ENCODE results near the gene TLDC2.
"Not testable (repeated sequence)": the region's sequence is repeated elsewhere in the genome, so short reads cannot be mapped to it uniquely, and the experiment has no call there.

TLDC2 gene

GRCh38 chr20:36871640-36872570 is 4.0 kb upstream of the TLDC2 start:
- Histone ChIP-seq H3K36me3 (ENCODE audit: control insufficient read depth, insufficient read depth, low read length) (no peaks in the 10 kb centered on the region), H3K4me1 (ENCODE audit: control insufficient read depth, insufficient read depth, low read length) (no peaks in the 10 kb centered on the region), H3K4me3 (ENCODE audit: insufficient read depth, low read depth, low read length) (no peak overlapping the region), H3K9me3 (ENCODE audit: control insufficient read depth, low read length) (no peaks in the 10 kb centered on the region), H3K27me3 (ENCODE audit: control insufficient read depth, insufficient read depth, low read length, poor library complexity, severe bottlenecking) (no peaks in the 10 kb centered on the region), H3K27ac (ENCODE audit: insufficient read depth, low read depth, low read length, poor library complexity, severe bottlenecking) (no peak overlapping the region)
- WGBS, 2 experiments, result 81% methylated on average over 15 to 16 of the region's 16 CpGs

GRCh38 chr20:36872852-36873251 is 3.1 kb upstream of the TLDC2 start:
- H3K27ac ChIP-seq (ENCODE audit: insufficient read depth, low read depth, low read length, poor library complexity, severe bottlenecking), result no peak overlapping the region
- H3K36me3 ChIP-seq (ENCODE audit: control insufficient read depth, insufficient read depth, low read length), result no peaks in the 10 kb centered on the region
- H3K4me1 ChIP-seq (ENCODE audit: control insufficient read depth, insufficient read depth, low read length), result no peaks in the 10 kb centered on the region
- WGBS, 2 experiments, result 91 to 92% methylated on average over 5 of the region's 5 CpGs
- no peak overlapping the region for H3K4me3 ChIP-seq (ENCODE audit: insufficient read depth, low read depth, low read length)
- H3K9me3 ChIP-seq (ENCODE audit: control insufficient read depth, low read length), result no peaks in the 10 kb centered on the region
- H3K27me3 ChIP-seq (ENCODE audit: control insufficient read depth, insufficient read depth, low read length, poor library complexity, severe bottlenecking), result no peaks in the 10 kb centered on the region

GRCh38 chr20:36873498-36874189 is 2.3 kb upstream of the TLDC2 start:
- H3K36me3 ChIP-seq (ENCODE audit: control insufficient read depth, insufficient read depth, low read length), result no peaks in the 10 kb centered on the region
- H3K4me1 ChIP-seq (ENCODE audit: control insufficient read depth, insufficient read depth, low read length), result no peaks in the 10 kb centered on the region
- no peak overlapping the region for H3K4me3 ChIP-seq (ENCODE audit: insufficient read depth, low read depth, low read length)
- H3K9me3 ChIP-seq (ENCODE audit: control insufficient read depth, low read length), result no peaks in the 10 kb centered on the region
- 93 to 95% methylated on average over 13 of the region's 13 CpGs for WGBS, 2 experiments
- no peak overlapping the region for H3K27ac ChIP-seq (ENCODE audit: insufficient read depth, low read depth, low read length, poor library complexity, severe bottlenecking)
- H3K27me3 ChIP-seq (ENCODE audit: control insufficient read depth, insufficient read depth, low read length, poor library complexity, severe bottlenecking), result no peaks in the 10 kb centered on the region

- H3K4me3 ChIP-seq (ENCODE audit: insufficient read depth, low read depth, low read length); H3K27me3 ChIP-seq (ENCODE audit: control insufficient read depth, insufficient read depth, low read length, poor library complexity, severe bottlenecking); H3K36me3 ChIP-seq (ENCODE audit: control insufficient read depth, insufficient read depth, low read length); H3K27ac ChIP-seq (ENCODE audit: insufficient read depth, low read depth, low read length, poor library complexity, severe bottlenecking); H3K4me1 ChIP-seq (ENCODE audit: control insufficient read depth, insufficient read depth, low read length); H3K9me3 ChIP-seq (ENCODE audit: control insufficient read depth, low read length): not testable (repeated sequence)
- 86 to 94% methylated on average over 4 to 5 of the region's 5 CpGs for WGBS, 2 experiments
These were observed 845 bp upstream of the TLDC2 start for GRCh38 chr20:36875093-36875492.

GRCh38 chr20:36876473-36876833 is 515 bp downstream of the TLDC2 start:
- Histone ChIP-seq H3K9me3 (ENCODE audit: control insufficient read depth, low read length) (no peaks in the 10 kb centered on the region), H3K27ac (ENCODE audit: insufficient read depth, low read depth, low read length, poor library complexity, severe bottlenecking) (no peak overlapping the region), H3K27me3 (ENCODE audit: control insufficient read depth, insufficient read depth, low read length, poor library complexity, severe bottlenecking) (no peaks in the 10 kb centered on the region), H3K36me3 (ENCODE audit: control insufficient read depth, insufficient read depth, low read length) (no peaks in the 10 kb centered on the region), H3K4me3 (ENCODE audit: insufficient read depth, low read depth, low read length) (no peak overlapping the region), H3K4me1 (ENCODE audit: control insufficient read depth, insufficient read depth, low read length) (no peaks in the 10 kb centered on the region)
- WGBS, 2 experiments, result 89 to 91% methylated on average over 3 of the region's 3 CpGs

- Histone ChIP-seq H3K27me3 (ENCODE audit: control insufficient read depth, insufficient read depth, low read length, poor library complexity, severe bottlenecking) (no peaks in the 10 kb centered on the region), H3K27ac (ENCODE audit: insufficient read depth, low read depth, low read length, poor library complexity, severe bottlenecking) (no peak overlapping the region), H3K36me3 (ENCODE audit: control insufficient read depth, insufficient read depth, low read length) (no peaks in the 10 kb centered on the region), H3K4me1 (ENCODE audit: control insufficient read depth, insufficient read depth, low read length) (no peaks in the 10 kb centered on the region), H3K9me3 (ENCODE audit: control insufficient read depth, low read length) (no peaks in the 10 kb centered on the region), H3K4me3 (ENCODE audit: insufficient read depth, low read depth, low read length) (no peak overlapping the region)
- 83 to 85% methylated on average over 10 of the region's 10 CpGs for WGBS, 2 experiments
These were observed 3.0 kb downstream of the TLDC2 start for GRCh38 chr20:36878941-36879340.

- Histone ChIP-seq H3K27me3 (ENCODE audit: control insufficient read depth, insufficient read depth, low read length, poor library complexity, severe bottlenecking) (no peaks in the 10 kb centered on the region), H3K27ac (ENCODE audit: insufficient read depth, low read depth, low read length, poor library complexity, severe bottlenecking) (no peak overlapping the region), H3K4me3 (ENCODE audit: insufficient read depth, low read depth, low read length) (no peak overlapping the region), H3K36me3 (ENCODE audit: control insufficient read depth, insufficient read depth, low read length) (no peaks in the 10 kb centered on the region), H3K4me1 (ENCODE audit: control insufficient read depth, insufficient read depth, low read length) (no peaks in the 10 kb centered on the region), H3K9me3 (ENCODE audit: control insufficient read depth, low read length) (no peaks in the 10 kb centered on the region)
- 90 to 92% methylated on average over 11 of the region's 11 CpGs for WGBS, 2 experiments
These were observed 4.9 kb downstream of the TLDC2 start for GRCh38 chr20:36880741-36881250.

GRCh38 chr20:36881331-36881730 is 5.4 kb downstream of the TLDC2 start:
- no peak overlapping the region for H3K27ac ChIP-seq (ENCODE audit: insufficient read depth, low read depth, low read length, poor library complexity, severe bottlenecking)
- no peaks in the 10 kb centered on the region for H3K36me3 ChIP-seq (ENCODE audit: control insufficient read depth, insufficient read depth, low read length)
- no peaks in the 10 kb centered on the region for H3K4me1 ChIP-seq (ENCODE audit: control insufficient read depth, insufficient read depth, low read length)
- no peaks in the 10 kb centered on the region for H3K9me3 ChIP-seq (ENCODE audit: control insufficient read depth, low read length)
- WGBS, 2 experiments, result 91 to 94% methylated on average over 16 of the region's 16 CpGs
- H3K4me3 ChIP-seq (ENCODE audit: insufficient read depth, low read depth, low read length), result no peak overlapping the region
- no peaks in the 10 kb centered on the region for H3K27me3 ChIP-seq (ENCODE audit: control insufficient read depth, insufficient read depth, low read length, poor library complexity, severe bottlenecking)

- no peaks in the 10 kb centered on the region for H3K9me3 ChIP-seq (ENCODE audit: control insufficient read depth, low read length)
- H3K27ac ChIP-seq (ENCODE audit: insufficient read depth, low read depth, low read length, poor library complexity, severe bottlenecking), result no peak overlapping the region
- H3K36me3 ChIP-seq (ENCODE audit: control insufficient read depth, insufficient read depth, low read length), result no peaks in the 10 kb centered on the region
- H3K27me3 ChIP-seq (ENCODE audit: control insufficient read depth, insufficient read depth, low read length, poor library complexity, severe bottlenecking), result no peaks in the 10 kb centered on the region
- 82 to 85% methylated on average over 4 of the region's 4 CpGs for WGBS, 2 experiments
- H3K4me3 ChIP-seq (ENCODE audit: insufficient read depth, low read depth, low read length), result no peak overlapping the region
- H3K4me1 ChIP-seq (ENCODE audit: control insufficient read depth, insufficient read depth, low read length), result no peaks in the 10 kb centered on the region
These were observed 6.0 kb downstream of the TLDC2 start for GRCh38 chr20:36881888-36882287.

- Histone ChIP-seq H3K9me3 (ENCODE audit: control insufficient read depth, low read length) (no peaks in the 10 kb centered on the region), H3K27ac (ENCODE audit: insufficient read depth, low read depth, low read length, poor library complexity, severe bottlenecking) (no peak overlapping the region), H3K27me3 (ENCODE audit: control insufficient read depth, insufficient read depth, low read length, poor library complexity, severe bottlenecking) (no peaks in the 10 kb centered on the region), H3K36me3 (ENCODE audit: control insufficient read depth, insufficient read depth, low read length) (no peaks in the 10 kb centered on the region), H3K4me3 (ENCODE audit: insufficient read depth, low read depth, low read length) (no peak overlapping the region), H3K4me1 (ENCODE audit: control insufficient read depth, insufficient read depth, low read length) (peaks cover 3% of the 10 kb centered on the region)
- 78 to 79% methylated on average over 6 of the region's 6 CpGs for WGBS, 2 experiments
These were observed 8.1 kb downstream of the TLDC2 start for GRCh38 chr20:36883977-36884535.

Measured in ectodermal cell (in vitro differentiated cells).